Esophagus muscularis mucosa (tissue), 3 donors: ENCODE measurements around the gene AGAP5.

Source experiments
- CTCF ChIP-seq, 3 experiments: fragments of 200-600 bp in 2 of 3; fragments of 450-650 bp in 1 of 3; sonication (generic) in 2 of 3; IDR thresholded peaks; one replicate each; pipeline ENCODE4 v1.5.1; 2017 to 2019; ENCODE audit warnings: antibody characterized with exemption in 3 of 3, mild to moderate bottlenecking in 2 of 3, moderate library complexity in 1 of 3
- POLR2A ChIP-seq: fragments of 450-650 bp; IDR thresholded peaks from one replicate; pipeline ENCODE4 v1.6.1; 2017; ENCODE audit warnings: antibody characterized with exemption, moderate library complexity, mild to moderate bottlenecking, low read depth
- POLR2AphosphoS5 ChIP-seq, 2 donors: sonication (generic); formaldehyde crosslinking; IDR thresholded peaks; one replicate each; pipeline ENCODE4 v1.6.1; 2017; ENCODE audit warnings: antibody characterized with exemption in 2 of 2

- TF ChIP-seq CTCF (IDR thresholded peaks at IDR 0.05) (no peak), POLR2A (no peak), POLR2AphosphoS5 (IDR thresholded peaks at IDR 0.05) (no peak)
Measured at GRCh38 chr10:73628405-73628804, 69.5 kb downstream of the AGAP5 start.
